HEK293 (cell line): ENCODE data around the gene POLR1H.

ENCODE experiments used
- CTCF ChIA-PET: fragments of 350-600 bp; formaldehyde crosslinking; extraction: SDS; loops from one replicate; lab custom pipeline; 2021; ENCODE audit warnings: antibody characterized with exemption; lab: Yijun Ruan, JAX
- POLR2A ChIA-PET: fragments of 300-600 bp; formaldehyde crosslinking; extraction: SDS; loops from one replicate; lab custom pipeline; 2020; ENCODE audit warnings: antibody characterized with exemption, inconsistent platforms; lab: Yijun Ruan, JAX
- H3K27ac ChIP-seq: fragments of 200-500 bp; sonication (Bioruptor generic); 2 replicates; pipeline ENCODE4 v1.5.1; 2014; ENCODE audit warnings: low read depth, low read length, control low read depth, inconsistent platforms; ENCODE audit errors: extremely low read depth
- H3K36me3 ChIP-seq, 2 experiments: fragments of 200-500 bp in 1 of 2; sonication (Bioruptor generic) in 1 of 2; 1 replicate in 1 of 2; 2 replicates in 1 of 2; pipeline ENCODE4 v1.5.1; 2014 to 2017; ENCODE audit warnings: inconsistent platforms in 2 of 2, low read length in 2 of 2; ENCODE audit not compliant: control insufficient read depth in 2 of 2, insufficient read depth in 1 of 2
- H3K4me1 ChIP-seq: fragments of 200-500 bp; sonication (Bioruptor generic); 2 replicates; pipeline ENCODE4 v1.5.1; 2014; ENCODE audit warnings: mild to moderate bottlenecking, low read length, inconsistent platforms; ENCODE audit not compliant: control insufficient read depth, insufficient read depth
- H3K4me3 ChIP-seq: 2 replicates; pipeline ENCODE4 v1.5.1; 2011; ENCODE audit warnings: low read depth, mild to moderate bottlenecking, control low read depth, low read length, moderate library complexity
- H3K9me3 ChIP-seq: fragments of 200-500 bp; sonication (Bioruptor generic); 2 replicates; pipeline ENCODE4 v1.5.1; 2014; ENCODE audit warnings: low read depth, low read length, inconsistent platforms; ENCODE audit not compliant: control insufficient read depth, insufficient read depth
- FEZF1 ChIP-seq: fragments of 450-650 bp; formaldehyde crosslinking; IDR thresholded peaks from 2 replicates; pipeline ENCODE4 v1.5.1; 2016; ENCODE audit warnings: missing biosample characterization, missing genetic modification characterization
- GFI1B ChIP-seq: fragments of 450-650 bp; formaldehyde crosslinking; IDR thresholded peaks from 2 replicates; pipeline ENCODE4 v1.5.1; 2016; ENCODE audit warnings: missing biosample characterization, missing genetic modification characterization
- GLI4 ChIP-seq: fragments of 450-650 bp; formaldehyde crosslinking; IDR thresholded peaks from 2 replicates; pipeline ENCODE4 v1.5.1; 2016; ENCODE audit warnings: missing biosample characterization, missing genetic modification characterization
- HOXA7 ChIP-seq: sonication (generic); formaldehyde crosslinking; IDR thresholded peaks from 2 replicates; pipeline ENCODE4 v1.8.1; 2022; ENCODE audit warnings: missing genetic modification reagents, borderline replicate concordance
- MEIS1 ChIP-seq: sonication (generic); formaldehyde crosslinking; IDR thresholded peaks from 2 replicates; pipeline ENCODE4 v1.8.1; 2022; ENCODE audit warnings: missing genetic modification reagents, mild to moderate bottlenecking, borderline replicate concordance
- SALL2 ChIP-seq: fragments of 450-650 bp; formaldehyde crosslinking; IDR thresholded peaks from 2 replicates; pipeline ENCODE4 v1.5.0; 2017; ENCODE audit warnings: missing biosample characterization, mild to moderate bottlenecking, missing genetic modification characterization, borderline replicate concordance
- SETDB1 ChIP-seq: IDR thresholded peaks from one replicate; pipeline ENCODE4 v1.6.1; 2017; ENCODE audit warnings: mild to moderate bottlenecking, low read length, moderate library complexity, mixed read lengths; ENCODE audit not compliant: insufficient read length
- TRIM28 ChIP-seq: IDR thresholded peaks from 2 replicates; pipeline ENCODE4 v1.6.1; 2011; ENCODE audit warnings: low read length, control low read depth, borderline replicate concordance
- ZBTB44 ChIP-seq: fragments of 450-650 bp; IDR thresholded peaks from 2 replicates; pipeline ENCODE4 v1.5.1; 2018; ENCODE audit warnings: missing biosample characterization, mild to moderate bottlenecking, missing genetic modification characterization
- ZFHX2 ChIP-seq: fragments of 450-650 bp; formaldehyde crosslinking; conservative IDR thresholded peaks from 2 replicates; pipeline ENCODE4 v1.5.1; 2016; ENCODE audit warnings: missing biosample characterization, missing genetic modification characterization
- ZFP41 ChIP-seq: fragments of 450-650 bp; formaldehyde crosslinking; IDR thresholded peaks from 2 replicates; pipeline ENCODE4 v1.5.1; 2016; ENCODE audit warnings: missing biosample characterization, missing genetic modification characterization, borderline replicate concordance
- ZNF138 ChIP-seq: fragments of 450-650 bp; formaldehyde crosslinking; IDR thresholded peaks from 2 replicates; pipeline ENCODE4 v1.5.1; 2016; ENCODE audit warnings: missing biosample characterization, missing genetic modification characterization, borderline replicate concordance
- ZNF140 ChIP-seq: fragments of 450-650 bp; formaldehyde crosslinking; IDR thresholded peaks from 2 replicates; pipeline ENCODE4 v1.5.1; 2016; ENCODE audit warnings: missing biosample characterization, missing genetic modification characterization
- ZNF214 ChIP-seq: fragments of 450-650 bp; formaldehyde crosslinking; IDR thresholded peaks from 2 replicates; pipeline ENCODE4 v1.5.1; 2017; ENCODE audit warnings: missing biosample characterization, mild to moderate bottlenecking, missing genetic modification characterization, borderline replicate concordance
- ZNF24 ChIP-seq: fragments of 450-650 bp; formaldehyde crosslinking; IDR thresholded peaks from 2 replicates; pipeline ENCODE4 v1.5.1; 2016; ENCODE audit warnings: missing biosample characterization, missing genetic modification characterization
- ZNF26 ChIP-seq: fragments of 450-650 bp; formaldehyde crosslinking; IDR thresholded peaks from 2 replicates; pipeline ENCODE4 v1.5.1; 2016; ENCODE audit warnings: missing biosample characterization, missing genetic modification characterization
- ZNF341 ChIP-seq: fragments of 450-650 bp; formaldehyde crosslinking; IDR thresholded peaks from 2 replicates; pipeline ENCODE4; 2016; ENCODE audit warnings: low read depth, missing biosample characterization, missing genetic modification characterization
- ZNF350 ChIP-seq: fragments of 450-650 bp; formaldehyde crosslinking; IDR thresholded peaks from 2 replicates; pipeline ENCODE4 v1.5.0; 2017; ENCODE audit warnings: missing biosample characterization, mild to moderate bottlenecking, missing genetic modification characterization
- ZNF404 ChIP-seq: fragments of 450-650 bp; formaldehyde crosslinking; IDR thresholded peaks from 2 replicates; pipeline ENCODE4 v1.5.1; 2017; ENCODE audit warnings: missing biosample characterization, missing genetic modification characterization
- ZNF416 ChIP-seq: fragments of 450-650 bp; formaldehyde crosslinking; IDR thresholded peaks from 2 replicates; pipeline ENCODE4 v1.5.1; 2016; ENCODE audit warnings: missing biosample characterization, missing genetic modification characterization
- ZNF426 ChIP-seq: fragments of 450-650 bp; formaldehyde crosslinking; IDR thresholded peaks from 2 replicates; pipeline ENCODE4 v1.5.1; 2017; ENCODE audit warnings: missing biosample characterization, missing genetic modification characterization, mild to moderate bottlenecking, inconsistent platforms, moderate library complexity
- ZNF48 ChIP-seq: fragments of 450-650 bp; formaldehyde crosslinking; IDR thresholded peaks from 2 replicates; pipeline ENCODE4 v1.5.1; 2016; ENCODE audit warnings: missing biosample characterization, missing genetic modification characterization
- ZNF529 ChIP-seq: fragments of 450-650 bp; formaldehyde crosslinking; IDR thresholded peaks from 2 replicates; pipeline ENCODE4 v1.5.1; 2017; ENCODE audit warnings: missing genetic modification characterization, missing biosample characterization; ENCODE audit not compliant: insufficient replicate concordance
- ZNF580 ChIP-seq: fragments of 450-650 bp; formaldehyde crosslinking; IDR thresholded peaks from 2 replicates; pipeline ENCODE4 v1.5.1; 2016; ENCODE audit warnings: missing biosample characterization, missing genetic modification characterization
- ZNF623 ChIP-seq: fragments of 450-650 bp; formaldehyde crosslinking; IDR thresholded peaks from 2 replicates; pipeline ENCODE4 v1.5.1; 2016; ENCODE audit warnings: missing biosample characterization, missing genetic modification characterization
- ZNF626 ChIP-seq: fragments of 450-650 bp; sonication (Bioruptor Pico); formaldehyde crosslinking; IDR thresholded peaks from 2 replicates; pipeline ENCODE4 v1.5.1; 2018; ENCODE audit warnings: missing biosample characterization, missing genetic modification characterization, inconsistent platforms
- ZNF660 ChIP-seq: fragments of 450-650 bp; IDR thresholded peaks from 2 replicates; pipeline ENCODE4 v1.5.1; 2018; ENCODE audit warnings: missing biosample characterization, mild to moderate bottlenecking, missing genetic modification characterization
- ZNF791 ChIP-seq: fragments of 450-650 bp; formaldehyde crosslinking; IDR thresholded peaks from 2 replicates; pipeline ENCODE4 v1.5.1; 2016; ENCODE audit warnings: missing biosample characterization, missing genetic modification characterization
- ZNF837 ChIP-seq: fragments of 450-650 bp; formaldehyde crosslinking; IDR thresholded peaks from 2 replicates; pipeline ENCODE4 v1.5.1; 2016; ENCODE audit warnings: missing biosample characterization, missing genetic modification characterization
- TF ChIP-seq, protein P1 (sequence below): fragments of 450-650 bp; formaldehyde crosslinking; IDR thresholded peaks from 2 replicates; pipeline ENCODE4 v1.5.1; 2016; ENCODE audit warnings: missing biosample characterization, missing genetic modification characterization

The POLR1H gene

DNA sequence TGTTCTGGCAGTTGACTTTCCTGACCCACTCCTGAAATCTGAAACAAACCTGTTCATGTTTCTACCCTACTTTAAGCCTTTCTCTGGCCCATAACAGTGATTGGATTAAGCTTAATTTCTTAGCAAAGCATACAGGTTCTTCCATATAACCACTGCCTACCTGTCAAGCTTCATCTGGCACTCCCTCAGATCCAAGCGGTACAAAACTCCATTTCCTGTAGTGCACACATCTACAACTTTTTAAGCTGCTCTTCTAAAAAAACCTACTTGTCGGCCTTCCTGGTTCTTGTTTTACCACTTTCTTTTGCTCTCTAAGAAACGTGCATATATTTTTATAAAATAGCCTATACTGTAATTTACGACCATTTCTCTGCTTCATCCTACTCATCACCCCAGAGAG is 5.0 kb downstream of the POLR1H start (continued):
- TF ChIP-seq ZNF529 (tag by site-specific recombination) (no peak), FEZF1 (no peak), ZNF791 (tag by site-specific recombination) (no peak), ZNF214 (tag by site-specific recombination) (no peak), ZNF580 (no peak), ZNF341 (tag by site-specific recombination) (no peak)
- TF ChIP-seq, protein P1, sequence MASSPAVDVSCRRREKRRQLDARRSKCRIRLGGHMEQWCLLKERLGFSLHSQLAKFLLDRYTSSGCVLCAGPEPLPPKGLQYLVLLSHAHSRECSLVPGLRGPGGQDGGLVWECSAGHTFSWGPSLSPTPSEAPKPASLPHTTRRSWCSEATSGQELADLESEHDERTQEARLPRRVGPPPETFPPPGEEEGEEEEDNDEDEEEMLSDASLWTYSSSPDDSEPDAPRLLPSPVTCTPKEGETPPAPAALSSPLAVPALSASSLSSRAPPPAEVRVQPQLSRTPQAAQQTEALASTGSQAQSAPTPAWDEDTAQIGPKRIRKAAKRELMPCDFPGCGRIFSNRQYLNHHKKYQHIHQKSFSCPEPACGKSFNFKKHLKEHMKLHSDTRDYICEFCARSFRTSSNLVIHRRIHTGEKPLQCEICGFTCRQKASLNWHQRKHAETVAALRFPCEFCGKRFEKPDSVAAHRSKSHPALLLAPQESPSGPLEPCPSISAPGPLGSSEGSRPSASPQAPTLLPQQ (tag by site-specific recombination) = no peak

- Histone ChIP-seq H3K36me3 (peaks cover 18 to 45% of the 10 kb centered on the region in 2 experiments; a peak in 2 of 3 replicates), H3K9me3 (no peaks in the 10 kb centered on the region), H3K4me1 (peaks cover 10% of the 10 kb centered on the region), H3K4me3 (peak within 1 kb of the TSS; percentile 83), H3K27ac (peak within 1 kb of the TSS; percentile 59)
- CTCF ChIA-PET = interaction anchor here (0.6 to 2.6 kb wide), 10 partner anchors 26 to 430 kb away, joined by 3 to 13 read pairs (median 5); no protein-coding TSS in a partner anchor
- POLR2A ChIA-PET = interaction anchor here (0.8 to 3.6 kb wide), 7 partner anchors 8 to 147 kb away, joined by 3 to 26 read pairs (median 4); partner anchors contain the start of genes RNF39 and TRIM26
- TF ChIP-seq ZNF660 = no peak; the same call in 1 of the 2 replicates
- TF ChIP-seq ZNF350 = no peak
- TF ChIP-seq ZNF140 = no peak
- TF ChIP-seq SALL2 (tag by site-specific recombination) = no peak
- TF ChIP-seq ZNF26 = no peak
- no peak for TF ChIP-seq ZBTB44 (tag by site-specific recombination)
- TF ChIP-seq SETDB1 = no peak
- TF ChIP-seq GFI1B (tag by site-specific recombination) = no peak
- TF ChIP-seq ZNF138 = no peak
- no peak for TF ChIP-seq HOXA7
- 0 out of 2 replicates have a peak, but pooled peaks have one; percentile 41 for TF ChIP-seq GLI4 (tag by site-specific recombination)
- TF ChIP-seq TRIM28 = no peak; the same call in 1 of the 2 replicates
- TF ChIP-seq ZNF416 (tag by site-specific recombination) = no peak
- no peak for TF ChIP-seq ZNF404 (tag by site-specific recombination)
- TF ChIP-seq ZNF837 (tag by site-specific recombination) = no peak
- TF ChIP-seq ZNF24 (tag by site-specific recombination) = peak; percentile 54; the same call in 1 of the 2 replicates
- TF ChIP-seq ZFP41 (tag by site-specific recombination) = no peak
- TF ChIP-seq ZNF48 (tag by site-specific recombination) = no peak
- TF ChIP-seq ZNF623 (tag by site-specific recombination) = no peak
- no peak for TF ChIP-seq ZNF626 (tag by site-specific recombination)
- no peak for TF ChIP-seq MEIS1 (CRISPR knock-in tag)
- TF ChIP-seq ZNF426 (tag by site-specific recombination) = no peak
- peak; percentile 97 for TF ChIP-seq ZFHX2 (tag by site-specific recombination)
Measured at GRCh38 chr6:30066577-30067459, 5.8 kb downstream of the POLR1H start, which contains the start of gene PPP1R11. Gene PPP1R11 (plus strand): TSS chr6:30067198. CDS start chr6:30067411, 213 bp downstream.
